ENCODE measurements around the gene CYP39A1.

GRCh38 chr6:46584586-46584985 lies 68.0 kb downstream of the CYP39A1 start:
- TF ChIP-seq, protein P1, sequence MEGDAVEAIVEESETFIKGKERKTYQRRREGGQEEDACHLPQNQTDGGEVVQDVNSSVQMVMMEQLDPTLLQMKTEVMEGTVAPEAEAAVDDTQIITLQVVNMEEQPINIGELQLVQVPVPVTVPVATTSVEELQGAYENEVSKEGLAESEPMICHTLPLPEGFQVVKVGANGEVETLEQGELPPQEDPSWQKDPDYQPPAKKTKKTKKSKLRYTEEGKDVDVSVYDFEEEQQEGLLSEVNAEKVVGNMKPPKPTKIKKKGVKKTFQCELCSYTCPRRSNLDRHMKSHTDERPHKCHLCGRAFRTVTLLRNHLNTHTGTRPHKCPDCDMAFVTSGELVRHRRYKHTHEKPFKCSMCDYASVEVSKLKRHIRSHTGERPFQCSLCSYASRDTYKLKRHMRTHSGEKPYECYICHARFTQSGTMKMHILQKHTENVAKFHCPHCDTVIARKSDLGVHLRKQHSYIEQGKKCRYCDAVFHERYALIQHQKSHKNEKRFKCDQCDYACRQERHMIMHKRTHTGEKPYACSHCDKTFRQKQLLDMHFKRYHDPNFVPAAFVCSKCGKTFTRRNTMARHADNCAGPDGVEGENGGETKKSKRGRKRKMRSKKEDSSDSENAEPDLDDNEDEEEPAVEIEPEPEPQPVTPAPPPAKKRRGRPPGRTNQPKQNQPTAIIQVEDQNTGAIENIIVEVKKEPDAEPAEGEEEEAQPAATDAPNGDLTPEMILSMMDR (conservative IDR thresholded peaks at IDR 0.05; ENCODE audit: low read length), result no peak
- TF ChIP-seq EZH2phosphoT487 (IDR thresholded peaks at IDR 0.05; ENCODE audit: borderline replicate concordance), result no peak
